T-helper 1 cell treated with Interleukin-12 subunit alpha and Interleukin-12 subunit beta and Interleukin-4 antibody, amounts not matched to agents 30 ng/mL and 1 ng/mL, for 36 hours (primary cell): ENCODE data around the gene ABHD16A. TPM values are rescaled to one million over a fixed set of nuclear protein-coding genes. Genes with fewer than 3 reads are reported as not detected.

Experiments used
- intact Hi-C: fragments of 100-400 bp; cut with micrococcal nuclease; formaldehyde crosslinking; loops from one replicate; pipeline ENCODE4 v1.15.1; 2024
- total RNA-seq: library from RNA; stranded (reverse); gene quantifications from 2 replicates; pipeline ENCODE4 v1.2.3, GENCODE V29; 2022

Gene ABHD16A
- total RNA-seq, 1 donor from 2014 or later: 53.6 TPM

DNA sequence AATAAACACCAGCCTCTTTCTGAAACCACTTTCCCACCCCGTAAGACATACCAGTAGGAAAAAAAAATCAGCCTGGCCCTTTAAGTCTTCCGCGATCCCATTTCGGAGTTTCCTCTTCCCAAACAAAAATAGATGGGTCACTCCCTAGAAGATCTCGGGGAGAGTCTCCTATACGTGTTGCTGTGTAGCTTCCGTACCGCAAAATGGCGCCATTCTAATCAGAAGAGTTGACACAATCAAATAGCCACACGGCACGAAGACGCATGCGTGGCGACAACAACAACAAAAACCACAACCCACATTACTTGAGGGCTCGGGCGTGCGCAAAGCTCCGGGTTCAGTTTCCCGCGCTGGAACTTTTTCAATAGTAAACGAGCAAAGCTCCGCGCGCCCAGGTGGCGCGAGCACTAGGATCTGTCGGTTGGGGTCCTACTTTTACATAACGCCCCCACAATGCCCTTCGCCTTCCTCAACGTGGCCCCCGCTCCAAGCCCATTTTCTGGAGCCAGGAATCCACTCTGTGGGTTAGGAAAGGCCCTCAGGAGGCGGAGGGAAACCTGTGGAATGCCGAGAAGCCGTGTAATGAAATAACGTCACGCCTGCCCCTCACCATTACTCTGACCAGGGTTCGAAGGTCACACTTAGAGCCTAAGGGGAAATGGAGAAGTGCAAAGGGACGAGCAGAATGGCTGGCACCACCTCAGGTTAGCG, 38.2 kb downstream of the ABHD16A start, which contains the start of gene GPANK1:
Gene GPANK1 (minus strand): TSS at position 208 of the 711 bp plus-strand sequence. CDS start 519 bp downstream, outside the sequence.
- intact Hi-C loops: loop anchor here (1.0 to 10.0 kb wide), 20 partner anchors 13 to 1750 kb away; partner anchors contain the start of genes ABCF1, ABHD16A, AGPAT1 and ATF6B

GRCh38 chr6:31663961-31664789, 38.9 kb downstream of the ABHD16A start:
- intact Hi-C loops: loop anchor here (2.0 to 10.0 kb wide), 4 partner anchors 171 to 1751 kb away; partner anchors contain the start of genes ATF6B, CUTA, PHF1 and PSMB9

DNA sequence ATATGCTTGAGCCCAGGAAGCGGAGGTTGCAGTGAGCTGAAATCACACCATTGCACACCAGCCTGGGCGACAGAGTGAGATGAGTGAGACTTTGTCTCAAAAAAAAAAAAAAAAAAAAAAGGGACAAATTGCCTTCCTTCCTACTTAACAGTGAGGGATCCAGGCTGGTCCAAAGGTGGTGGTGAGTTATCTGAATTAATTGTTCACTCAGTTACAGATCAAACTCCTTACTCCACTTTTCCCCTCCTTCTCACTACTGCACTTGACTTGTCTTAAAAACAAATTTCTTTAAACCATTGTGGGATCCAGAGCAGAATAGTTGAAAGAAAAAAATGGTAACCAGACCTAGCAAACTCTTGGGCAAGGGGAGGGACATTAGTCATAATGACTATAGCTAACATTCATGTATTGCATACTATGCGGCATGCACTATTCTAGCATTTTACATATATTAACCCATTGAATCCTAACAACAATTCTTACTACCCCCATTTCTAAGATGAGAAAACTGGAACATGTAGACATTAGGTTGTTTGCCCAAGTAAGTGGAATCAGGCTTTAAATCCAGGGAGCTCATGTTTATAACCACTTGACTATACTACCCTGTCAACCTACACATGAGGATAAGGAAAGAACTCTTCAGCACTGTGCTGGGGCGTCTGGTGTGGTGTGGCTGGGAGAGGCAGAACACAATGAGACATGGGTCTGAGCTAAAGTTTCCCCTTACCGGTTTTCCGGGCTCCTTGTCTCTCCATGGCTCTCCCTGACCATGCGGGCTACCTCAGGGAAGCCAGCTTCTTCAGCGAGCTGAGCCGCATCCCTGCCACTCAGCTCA, 39.8 kb downstream of the ABHD16A start:
- intact Hi-C loops: loop anchor here (10.0 kb wide), 2 partner anchors 1191 to 1751 kb away; partner anchors contain the start of genes CUTA, PHF1, PSMB9 and TAP1

GRCh38 chr6:31662124-31662723, 40.9 kb downstream of the ABHD16A start:
- intact Hi-C loops: loop anchor here (10.0 kb wide), 2 partner anchors 1193 to 1753 kb away; partner anchors contain the start of genes CUTA, PHF1, PSMB9 and TAP1

DNA sequence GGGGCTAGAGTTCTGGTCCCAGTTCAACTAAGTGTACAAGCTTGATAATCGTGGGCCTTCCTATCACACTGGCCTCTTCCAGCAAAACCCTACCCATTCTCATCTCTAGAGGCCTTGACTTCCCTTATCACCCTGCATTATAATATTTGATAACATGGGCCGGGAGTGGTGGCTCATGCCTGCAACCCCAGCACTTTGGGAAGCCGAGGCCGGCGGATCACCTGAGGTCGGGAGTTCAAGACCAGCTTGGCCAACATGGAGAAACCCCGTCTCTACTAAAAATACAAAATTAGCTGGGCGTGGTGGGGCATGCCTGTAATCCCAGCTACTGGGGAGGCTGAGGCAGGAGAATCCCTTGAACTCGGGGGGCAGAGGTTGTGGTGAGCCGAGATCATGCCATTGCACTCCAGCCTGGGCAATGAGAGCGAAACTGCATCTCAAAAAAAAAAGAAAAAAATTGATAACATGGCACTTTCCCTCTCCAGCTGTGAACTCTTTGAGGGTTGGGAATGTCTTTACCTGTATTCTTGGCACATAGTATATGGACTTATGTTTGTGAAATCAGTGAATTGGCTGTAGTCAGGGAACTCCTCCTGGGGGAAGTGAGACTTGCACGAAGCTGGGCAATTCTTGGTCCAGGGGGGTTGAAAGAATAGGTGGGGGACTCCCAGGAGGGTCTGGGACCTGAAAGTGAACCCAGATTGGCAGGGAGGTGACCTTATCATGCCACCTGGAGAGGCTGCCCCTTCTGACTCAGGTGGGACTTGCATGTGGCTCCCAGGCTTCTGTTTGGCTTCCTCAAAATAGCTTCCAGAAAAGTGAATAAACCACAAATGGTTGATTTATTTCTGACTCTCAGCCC, 41.6 kb downstream of the ABHD16A start:
- intact Hi-C loops: loop anchor here (10.0 kb wide), 2 partner anchors 1193 to 1753 kb away; partner anchors contain the start of genes CUTA, PHF1, PSMB9 and TAP1

GRCh38 chr6:31660381-31661261, 42.5 kb downstream of the ABHD16A start, which contains the start of gene C6orf47:
Gene C6orf47 (minus strand): TSS chr6:31660778. CDS start chr6:31659947, 831 bp downstream.
- intact Hi-C loops: loop anchor here (1.0 to 10.0 kb wide), 3 partner anchors 8 to 1754 kb away; partner anchors contain the start of genes BAG6, CUTA, PHF1 and PSMB9

DNA sequence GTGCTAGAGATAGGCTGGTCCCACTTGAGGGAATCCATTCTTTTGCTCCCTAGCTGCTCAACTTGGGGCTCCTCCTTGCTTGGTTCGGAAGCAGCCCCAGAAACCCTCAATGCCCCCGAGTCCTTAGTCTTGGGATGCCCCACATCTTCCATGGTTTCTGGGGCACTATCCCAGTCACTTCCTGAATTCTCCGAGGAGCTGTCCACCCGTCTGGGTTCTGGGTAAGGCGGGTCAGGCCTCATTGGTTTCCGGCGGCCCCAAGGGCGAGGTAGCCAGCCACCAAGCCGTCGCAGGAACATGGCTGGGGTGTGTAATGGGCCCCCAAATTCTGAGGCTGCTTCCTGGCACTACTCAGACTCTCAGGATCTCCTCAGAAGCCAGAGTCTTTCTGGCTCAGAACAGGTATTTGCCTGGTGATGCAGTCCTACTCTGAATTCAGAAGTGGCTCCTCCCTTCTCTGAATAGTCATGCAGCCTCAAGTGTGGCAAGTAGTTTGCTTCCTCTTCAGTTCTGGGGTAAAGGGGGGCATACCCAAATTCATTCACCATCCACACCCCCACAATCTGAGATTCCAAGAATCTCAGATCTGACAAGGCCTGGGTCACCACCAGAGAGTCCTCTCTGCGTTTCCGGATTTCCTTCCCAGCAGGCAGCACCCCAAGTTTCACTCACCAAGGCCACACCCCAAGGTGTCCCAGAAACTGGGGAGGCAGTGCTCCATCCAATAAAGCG, 43.3 kb downstream of the ABHD16A start:
- intact Hi-C loops: loop anchor here (1.0 to 10.0 kb wide), 3 partner anchors 8 to 1755 kb away; partner anchors contain the start of genes BAG6, CUTA, PHF1 and PSMB9

- intact Hi-C loops: no loop called here
These were observed 44.0 kb downstream of the ABHD16A start for GRCh38 chr6:31658983-31659648.

DNA sequence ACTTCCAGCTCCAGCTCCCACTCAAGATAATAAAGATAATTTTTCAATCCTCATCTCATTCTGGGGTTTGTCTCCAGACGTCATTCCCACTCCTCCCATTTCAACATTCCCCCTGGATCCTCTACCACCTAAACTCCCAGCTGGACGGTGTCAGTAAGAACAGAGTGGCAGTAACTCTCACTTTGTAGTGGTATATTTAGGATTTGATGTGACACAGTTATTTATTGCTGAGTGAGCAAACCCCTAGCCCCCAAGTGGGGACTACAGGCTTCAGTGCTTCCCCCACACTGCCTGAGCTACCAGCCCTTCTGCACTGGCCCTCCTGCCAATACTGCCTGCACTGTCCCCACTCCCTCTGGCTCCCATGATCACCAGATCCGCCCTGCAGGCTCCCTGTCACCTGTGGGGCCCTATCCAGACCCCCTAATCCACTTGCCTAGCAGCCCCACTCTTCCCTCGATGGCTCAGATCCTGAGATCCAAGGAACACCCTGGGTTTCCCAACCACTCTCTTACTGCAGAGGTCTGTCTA, 44.9 kb downstream of the ABHD16A start:
- intact Hi-C loops: no loop called here

DNA sequence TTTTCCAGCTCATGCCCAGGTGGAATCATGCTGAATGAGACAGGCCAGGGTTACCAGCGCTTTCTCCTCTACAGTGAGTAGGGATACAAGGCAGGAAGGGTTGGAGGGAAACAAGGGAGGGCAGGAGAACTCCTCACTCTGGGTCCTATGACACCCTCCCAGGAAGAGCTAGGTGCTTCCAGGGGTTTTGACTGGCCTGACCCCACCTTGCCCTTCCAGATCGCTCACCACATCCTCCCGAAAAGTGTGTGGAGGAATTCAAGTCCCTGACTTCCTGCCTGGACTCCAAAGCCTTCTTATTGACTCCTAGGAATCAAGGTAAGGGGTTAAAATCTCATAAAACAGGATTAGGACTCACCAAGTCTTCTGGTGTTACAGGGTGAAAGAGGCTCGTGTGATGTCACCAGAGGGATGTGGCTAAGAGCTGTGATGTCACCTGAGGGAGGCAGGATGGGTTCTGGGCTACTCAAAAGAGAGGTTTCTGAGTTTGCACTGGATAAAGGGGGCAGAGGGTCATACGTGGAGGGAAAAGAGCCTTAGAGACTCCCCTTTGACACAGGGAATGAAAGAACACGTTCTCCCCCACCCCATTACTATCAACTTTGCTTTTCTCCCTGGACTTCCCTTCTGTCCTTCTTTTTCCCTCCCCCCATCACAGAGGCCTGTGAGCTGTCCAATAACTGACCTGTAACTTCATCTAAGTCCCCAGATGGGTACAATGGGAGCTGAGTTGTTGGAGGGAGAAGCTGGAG, 45.5 kb downstream of the ABHD16A start:
- intact Hi-C loops: no loop called here

- intact Hi-C loops: no loop called here
These were observed 47.5 kb downstream of the ABHD16A start, which contains the start of gene APOM for GRCh38 chr6:31655349-31656237. Gene APOM (plus strand): TSS chr6:31655894. CDS start chr6:31655967, 73 bp downstream.

- intact Hi-C loops: loop anchor here (5.0 kb wide), 3 partner anchors 157 to 543 kb away; partner anchors contain the start of gene MICB
These were observed 48.4 kb downstream of the ABHD16A start for GRCh38 chr6:31654574-31655348.

DNA sequence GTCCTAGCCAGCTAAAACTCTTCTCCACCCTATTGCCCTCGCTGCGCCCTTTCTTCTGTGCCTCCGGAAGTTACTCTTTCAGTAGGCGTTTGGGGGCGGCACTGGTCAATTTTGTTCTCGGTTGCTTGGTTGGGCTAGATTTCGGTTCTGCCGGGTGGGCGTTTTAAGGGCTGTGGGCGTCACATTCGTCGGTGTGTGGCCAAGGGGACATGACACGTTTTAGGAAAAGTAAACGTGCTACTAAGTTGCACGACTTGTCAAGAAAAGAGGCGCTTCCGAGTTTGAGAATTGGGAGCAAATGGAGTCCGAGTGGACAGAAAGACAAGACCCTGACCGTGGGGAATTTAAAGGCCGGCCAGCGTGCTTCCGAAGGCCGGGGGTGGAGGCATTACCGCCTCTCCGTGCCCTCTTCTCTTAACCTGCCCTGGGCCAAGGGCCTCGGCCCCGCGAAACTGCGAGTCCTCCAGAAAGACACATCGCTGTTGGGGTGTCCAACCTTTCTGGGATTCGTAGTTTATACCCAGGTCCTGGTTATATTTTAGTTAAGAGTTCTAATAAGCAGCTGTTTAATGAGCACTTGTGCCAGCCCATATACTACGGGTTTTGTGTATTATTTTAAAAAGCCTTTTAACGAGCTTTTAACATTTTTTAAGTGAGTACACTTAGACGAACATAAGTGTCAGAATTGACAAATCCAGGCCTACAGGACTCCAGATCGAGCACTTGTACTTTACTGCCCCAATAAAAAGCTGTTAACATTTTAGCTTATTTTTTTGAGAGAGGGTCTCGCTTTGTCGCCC, 50.0 kb downstream of the ABHD16A start:
- intact Hi-C loops: loop anchor here (1.0 to 5.0 kb wide), 17 partner anchors 7 to 1082 kb away; partner anchors contain the start of genes ABCF1, ABHD16A, C6orf47 and DDX39B
